ENCODE results near the gene ANAPC1.
"Not testable (repeated sequence)": the region's sequence is repeated elsewhere in the genome, so short reads cannot be mapped to it uniquely, and the experiment has no call there.

ANAPC1 gene

DNA sequence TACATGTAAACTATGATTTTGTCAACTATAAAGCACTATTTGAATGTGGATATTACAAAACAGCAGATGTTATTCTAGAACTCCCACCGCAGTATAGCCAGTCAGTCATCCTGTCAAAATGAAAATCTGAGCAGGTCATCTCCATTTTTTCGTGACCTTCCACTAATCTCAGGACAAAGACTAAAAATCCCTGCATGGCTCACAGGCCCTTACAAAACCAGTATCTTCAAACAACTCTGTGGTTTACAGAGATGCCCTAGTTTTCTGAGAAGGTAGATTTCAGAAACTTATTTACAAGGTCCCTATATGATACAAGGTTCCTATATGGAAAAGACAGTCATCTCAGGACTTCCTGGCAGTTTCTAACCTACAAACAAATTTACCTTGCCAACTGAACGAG, 49.8 kb downstream of the ANAPC1 start:
- H3K9ac ChIP-seq (ENCODE audit: low read length); H3K27me3 ChIP-seq (ENCODE audit: low read depth, low read length); H3K4me2 ChIP-seq (ENCODE audit: low read length); H3K36me3 ChIP-seq (replicated peaks; ENCODE audit: low read depth, low read length); H4K20me1 ChIP-seq (ENCODE audit: insufficient read depth, low read length); H3K4me3 ChIP-seq (ENCODE audit: low read length); H2AFZ ChIP-seq (ENCODE audit: low read depth, low read length); H3K79me2 ChIP-seq (ENCODE audit: low read length); H3K9me3 ChIP-seq (ENCODE audit: insufficient read depth, low read length): not testable (repeated sequence)
- peaks cover 17% of the 10 kb centered on the region for H3K4me1 ChIP-seq (ENCODE audit: low read length)
- H3K27ac ChIP-seq (ENCODE audit: low read length): peak overlapping the region; percentile 50; the same call in 1 of the 2 replicates

- H3K27ac ChIP-seq (ENCODE audit: low read length); H3K36me3 ChIP-seq (replicated peaks; ENCODE audit: low read depth, low read length): not testable (repeated sequence)
Observed at GRCh38 chr2:111830479-111830878, 53.5 kb downstream of the ANAPC1 start.

GRCh38 chr2:111828217-111828766, 55.7 kb downstream of the ANAPC1 start:
- H3K27ac ChIP-seq (ENCODE audit: low read length); H2AFZ ChIP-seq (ENCODE audit: low read depth, low read length); H3K9ac ChIP-seq (ENCODE audit: low read length); H3K36me3 ChIP-seq (replicated peaks; ENCODE audit: low read depth, low read length); H4K20me1 ChIP-seq (ENCODE audit: insufficient read depth, low read length); H3K4me3 ChIP-seq (ENCODE audit: low read length); H3K79me2 ChIP-seq (ENCODE audit: low read length); H3K9me3 ChIP-seq (ENCODE audit: insufficient read depth, low read length); H3K4me1 ChIP-seq (ENCODE audit: low read length); H3K4me2 ChIP-seq (ENCODE audit: low read length); H3K27me3 ChIP-seq (ENCODE audit: low read depth, low read length): not testable (repeated sequence)

More at GRCh38 chr2:111830479-111830878, 53.5 kb downstream of the ANAPC1 start:
- H3K9ac ChIP-seq (ENCODE audit: low read length); H3K4me3 ChIP-seq (ENCODE audit: low read length); H3K9me3 ChIP-seq (ENCODE audit: insufficient read depth, low read length); H3K79me2 ChIP-seq (ENCODE audit: low read length); H2AFZ ChIP-seq (ENCODE audit: low read depth, low read length); H3K27me3 ChIP-seq (ENCODE audit: low read depth, low read length); H4K20me1 ChIP-seq (ENCODE audit: insufficient read depth, low read length); H3K4me2 ChIP-seq (ENCODE audit: low read length): not testable (repeated sequence)
- peaks cover 20% of the 10 kb centered on the region for H3K4me1 ChIP-seq (ENCODE audit: low read length)

DNA sequence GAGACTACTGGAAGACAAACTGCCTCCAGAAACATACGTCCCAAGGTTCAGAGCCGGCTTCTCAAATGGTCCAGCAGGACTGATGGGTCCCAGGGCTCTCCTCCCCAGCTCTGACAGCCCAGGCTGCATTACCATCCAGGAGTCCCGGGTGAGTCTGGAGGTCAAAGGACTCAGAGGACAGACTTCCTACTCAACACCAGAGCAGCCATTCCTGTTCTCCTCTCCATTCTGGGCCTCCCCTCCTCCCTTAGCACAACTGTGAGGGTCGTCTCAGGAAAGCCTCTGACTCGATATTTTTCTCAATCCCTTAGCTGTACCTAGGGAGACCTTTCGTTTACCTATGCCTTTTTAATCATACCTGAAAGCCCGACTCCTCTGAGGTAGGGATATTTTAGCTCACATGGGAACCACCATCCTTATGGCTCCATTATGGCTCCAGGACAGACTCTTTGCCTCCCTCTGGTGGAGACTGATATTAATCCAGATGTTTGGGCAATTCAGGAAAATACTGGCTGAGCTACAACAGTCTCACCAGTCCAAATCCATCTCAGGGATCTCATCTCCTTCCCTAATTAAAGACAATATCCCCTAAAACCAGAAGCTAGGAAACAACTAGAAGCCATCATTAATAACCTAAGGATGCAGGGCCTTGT, 70.9 kb downstream of the ANAPC1 start:
- H3K4me1 ChIP-seq (ENCODE audit: low read length); H3K9ac ChIP-seq (ENCODE audit: low read length); H3K9me3 ChIP-seq (ENCODE audit: insufficient read depth, low read length); H2AFZ ChIP-seq (ENCODE audit: low read depth, low read length); H3K36me3 ChIP-seq (replicated peaks; ENCODE audit: low read depth, low read length); H3K4me3 ChIP-seq (ENCODE audit: low read length); H3K4me2 ChIP-seq (ENCODE audit: low read length); H3K27ac ChIP-seq (ENCODE audit: low read length); H3K27me3 ChIP-seq (ENCODE audit: low read depth, low read length); H4K20me1 ChIP-seq (ENCODE audit: insufficient read depth, low read length); H3K79me2 ChIP-seq (ENCODE audit: low read length): not testable (repeated sequence)

DNA sequence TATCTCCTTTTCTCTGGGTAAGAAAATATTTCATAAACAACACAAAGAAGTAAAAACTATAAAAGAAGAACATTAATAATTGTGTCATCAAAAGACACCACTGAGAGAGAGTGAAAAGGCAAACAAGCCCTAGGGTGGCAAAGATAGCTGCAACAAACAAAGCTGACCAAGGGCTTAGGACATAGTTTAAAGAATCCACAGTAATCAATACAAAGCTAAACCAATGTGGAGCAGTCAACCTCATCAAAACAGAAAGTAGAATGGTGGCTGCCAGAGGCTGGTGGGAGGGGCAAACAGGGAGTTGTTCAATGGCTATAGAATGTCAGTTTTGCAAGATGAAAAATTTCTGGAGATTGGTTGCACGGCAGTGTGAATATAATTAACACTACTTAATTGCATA, 93.4 kb downstream of the ANAPC1 start:
- not testable (repeated sequence) for H3K9ac ChIP-seq (ENCODE audit: low read length); H3K79me2 ChIP-seq (ENCODE audit: low read length); H3K4me1 ChIP-seq (ENCODE audit: low read length)

GRCh38 chr2:111784081-111784480, 99.9 kb downstream of the ANAPC1 start:
- not testable (repeated sequence) for H3K27ac ChIP-seq (ENCODE audit: low read length); H3K4me2 ChIP-seq (ENCODE audit: low read length); H3K4me3 ChIP-seq (ENCODE audit: low read length); H4K20me1 ChIP-seq (ENCODE audit: insufficient read depth, low read length); H3K9me3 ChIP-seq (ENCODE audit: insufficient read depth, low read length); H3K4me1 ChIP-seq (ENCODE audit: low read length); H3K36me3 ChIP-seq (replicated peaks; ENCODE audit: low read depth, low read length); H3K27me3 ChIP-seq (ENCODE audit: low read depth, low read length); H3K79me2 ChIP-seq (ENCODE audit: low read length); H3K9ac ChIP-seq (ENCODE audit: low read length); H2AFZ ChIP-seq (ENCODE audit: low read depth, low read length)

More for the DNA sequence above, 93.4 kb downstream of the ANAPC1 start:
- H4K20me1 ChIP-seq (ENCODE audit: insufficient read depth, low read length); H3K4me3 ChIP-seq (ENCODE audit: low read length); H3K27ac ChIP-seq (ENCODE audit: low read length); H2AFZ ChIP-seq (ENCODE audit: low read depth, low read length); H3K9me3 ChIP-seq (ENCODE audit: insufficient read depth, low read length); H3K36me3 ChIP-seq (replicated peaks; ENCODE audit: low read depth, low read length); H3K27me3 ChIP-seq (ENCODE audit: low read depth, low read length); H3K4me2 ChIP-seq (ENCODE audit: low read length): not testable (repeated sequence)

DNA sequence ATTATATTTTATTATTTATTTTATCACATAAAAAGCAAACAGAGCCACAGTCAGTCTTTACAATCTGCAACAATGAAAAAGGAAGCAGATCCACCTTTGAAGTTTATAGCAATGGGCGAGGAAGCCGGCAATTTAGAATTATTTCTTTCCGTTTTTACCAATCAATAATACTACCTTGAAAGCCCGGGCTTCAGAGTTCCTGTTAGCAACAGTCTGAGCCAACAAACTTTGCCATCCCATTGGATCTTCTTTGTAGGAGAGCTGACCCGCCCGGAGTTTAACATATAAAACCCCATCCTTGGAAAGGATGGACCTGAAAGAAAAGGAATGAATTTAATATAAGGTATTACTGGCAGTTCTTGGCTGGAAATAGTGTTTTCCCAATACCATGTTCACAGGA, 101.8 kb downstream of the ANAPC1 start:
- H3K4me3 ChIP-seq (ENCODE audit: low read length); H3K4me2 ChIP-seq (ENCODE audit: low read length); H4K20me1 ChIP-seq (ENCODE audit: insufficient read depth, low read length); H3K9me3 ChIP-seq (ENCODE audit: insufficient read depth, low read length); H3K36me3 ChIP-seq (replicated peaks; ENCODE audit: low read depth, low read length); H3K9ac ChIP-seq (ENCODE audit: low read length); H3K27ac ChIP-seq (ENCODE audit: low read length); H2AFZ ChIP-seq (ENCODE audit: low read depth, low read length); H3K79me2 ChIP-seq (ENCODE audit: low read length); H3K27me3 ChIP-seq (ENCODE audit: low read depth, low read length); H3K4me1 ChIP-seq (ENCODE audit: low read length): not testable (repeated sequence)

DNA sequence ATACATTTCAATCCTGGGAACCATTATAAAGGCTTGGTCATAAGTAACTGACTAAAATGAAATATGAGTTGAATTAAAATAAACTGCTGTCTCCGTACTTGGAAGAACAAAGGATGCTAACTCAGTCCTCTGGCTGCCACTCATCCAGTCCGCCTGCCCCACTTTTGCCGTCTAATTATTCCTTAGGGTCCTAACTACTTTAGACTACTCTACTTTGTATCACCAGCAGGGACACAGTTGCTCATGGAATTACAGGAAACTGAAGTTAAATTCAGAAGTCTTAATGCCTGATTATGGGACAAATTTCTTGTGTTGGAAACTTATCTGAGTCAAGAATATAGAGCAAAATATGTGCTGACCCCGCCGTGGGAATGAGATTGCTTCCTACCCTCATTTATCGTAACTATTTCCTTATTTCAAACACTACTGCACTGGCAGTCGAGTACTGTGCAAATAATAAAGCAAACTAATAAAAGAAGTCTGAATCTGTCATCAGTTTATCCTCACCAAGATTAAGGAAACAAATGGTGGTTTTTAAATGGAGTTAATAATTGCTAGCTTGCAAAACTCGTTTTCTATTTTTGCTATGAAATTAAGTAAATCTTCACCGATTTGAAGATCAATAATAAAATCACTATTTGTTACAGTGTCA, 102.4 kb downstream of the ANAPC1 start:
- H3K36me3 ChIP-seq (replicated peaks; ENCODE audit: low read depth, low read length); H3K9me3 ChIP-seq (ENCODE audit: insufficient read depth, low read length); H4K20me1 ChIP-seq (ENCODE audit: insufficient read depth, low read length); H3K27ac ChIP-seq (ENCODE audit: low read length); H3K79me2 ChIP-seq (ENCODE audit: low read length); H3K27me3 ChIP-seq (ENCODE audit: low read depth, low read length); H3K4me3 ChIP-seq (ENCODE audit: low read length); H2AFZ ChIP-seq (ENCODE audit: low read depth, low read length); H3K4me1 ChIP-seq (ENCODE audit: low read length); H3K4me2 ChIP-seq (ENCODE audit: low read length); H3K9ac ChIP-seq (ENCODE audit: low read length): not testable (repeated sequence)

DNA sequence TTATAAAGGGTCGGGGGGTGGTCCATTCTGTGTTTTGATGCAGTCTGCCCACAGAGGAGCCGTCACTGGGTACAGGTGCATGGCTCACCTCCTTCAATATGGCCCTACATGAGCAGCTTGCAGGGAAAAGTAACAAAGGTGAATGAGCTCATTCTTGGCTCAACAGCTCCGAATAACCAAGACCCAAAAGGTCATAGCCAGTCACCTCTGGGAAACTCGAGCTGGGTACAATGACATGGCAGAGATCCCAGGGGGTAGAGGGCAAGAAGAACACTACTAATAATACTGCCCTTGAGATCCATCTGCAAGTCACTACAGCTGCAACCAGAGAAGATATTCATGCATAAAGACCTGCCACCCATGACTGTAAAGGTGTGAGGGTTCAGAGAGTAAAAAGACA, 106.8 kb downstream of the ANAPC1 start:
- H3K79me2 ChIP-seq (ENCODE audit: low read length): not testable (repeated sequence)

More for the DNA sequence above, 106.8 kb downstream of the ANAPC1 start:
- not testable (repeated sequence) for H3K4me1 ChIP-seq (ENCODE audit: low read length); H3K9ac ChIP-seq (ENCODE audit: low read length); H3K9me3 ChIP-seq (ENCODE audit: insufficient read depth, low read length); H3K27me3 ChIP-seq (ENCODE audit: low read depth, low read length); H2AFZ ChIP-seq (ENCODE audit: low read depth, low read length); H3K27ac ChIP-seq (ENCODE audit: low read length); H4K20me1 ChIP-seq (ENCODE audit: insufficient read depth, low read length); H3K4me3 ChIP-seq (ENCODE audit: low read length); H3K4me2 ChIP-seq (ENCODE audit: low read length); H3K36me3 ChIP-seq (replicated peaks; ENCODE audit: low read depth, low read length)

Data from OCI-LY3 (cell line).